Hepatocyte (in vitro differentiated cells): ENCODE measurements around the gene LCN12. TPM values are rescaled to one million over a fixed set of nuclear protein-coding genes. Genes with fewer than 3 reads are reported as not detected.

ENCODE experiments used
- polyA plus RNA-seq: library from polyadenylated mRNA; unstranded; fragments of >200 nt; fragmentation: Nextera tagmentation; extraction: Ambion mirVana; gene quantifications from 2 replicates; pipeline ENCODE4 v1.2.1, GENCODE V29; 2016
- total RNA-seq: library from RNA; depleted of rRNA; stranded (reverse); fragments of >200 nt; gene quantifications from 2 replicates; pipeline ENCODE4 v1.2.3, GENCODE V29; 2014

The LCN12 gene
- total and polyA plus RNA-seq, 2 experiments from 2014 or later: 4.1 to 27.4 TPM

Other genes with a start within 250 kb of the LCN12 start
Only the 30 nearest of the 33 such genes appear.
- gene LCN10, start 209.3 kb upstream of the LCN12 start, total RNA-seq: not detected in 2 replicates
- gene LCN10, start 209.3 kb upstream of the LCN12 start, polyA plus RNA-seq: not detected in 2 replicates
- not detected in 2 replicates for gene LCN6, start 203.7 kb upstream of the LCN12 start, total RNA-seq
- not detected in 2 replicates for gene LCN6, start 203.7 kb upstream of the LCN12 start, polyA plus RNA-seq
- gene LCN8, start 194.0 kb upstream of the LCN12 start, total RNA-seq: not detected in 2 replicates
- gene LCN8, start 194.0 kb upstream of the LCN12 start, polyA plus RNA-seq: not detected in 2 replicates
- 1.5 and 35.9 TPM in 2 replicates for gene LCN15, start 187.8 kb upstream of the LCN12 start, total RNA-seq
- gene LCN15, start 187.8 kb upstream of the LCN12 start, polyA plus RNA-seq: 0.85 and 1.4 TPM in 2 replicates
- gene TMEM141, start 160.9 kb upstream of the LCN12 start, total RNA-seq: 230 and 232 TPM in 2 replicates
- gene TMEM141, start 160.9 kb upstream of the LCN12 start, polyA plus RNA-seq: 372 and 385 TPM in 2 replicates
- 10.5 and 17.7 TPM in 2 replicates for gene CCDC183, start 155.9 kb upstream of the LCN12 start, total RNA-seq
- gene CCDC183, start 155.9 kb upstream of the LCN12 start, polyA plus RNA-seq: 32.1 and 56.4 TPM in 2 replicates
- gene RABL6, start 144.3 kb upstream of the LCN12 start, total RNA-seq: 67.2 and 72.3 TPM in 2 replicates
- gene RABL6, start 144.3 kb upstream of the LCN12 start, polyA plus RNA-seq: 103 and 110 TPM in 2 replicates
- gene AJM1, start 109.8 kb upstream of the LCN12 start, total RNA-seq: 2.0 and 3.0 TPM in 2 replicates
- gene AJM1, start 109.8 kb upstream of the LCN12 start, polyA plus RNA-seq: 7.2 and 7.7 TPM in 2 replicates
- 101 and 111 TPM in 2 replicates for gene PHPT1, start 102.9 kb upstream of the LCN12 start, total RNA-seq
- 384 and 390 TPM in 2 replicates for gene PHPT1, start 102.9 kb upstream of the LCN12 start, polyA plus RNA-seq
- 7.9 and 8.5 TPM in 2 replicates for gene MAMDC4, start 99.9 kb upstream of the LCN12 start, total RNA-seq
- gene MAMDC4, start 99.9 kb upstream of the LCN12 start, polyA plus RNA-seq: 12.7 and 16.9 TPM in 2 replicates
- 318 and 372 TPM in 2 replicates for gene EDF1, start 86.0 kb upstream of the LCN12 start, total RNA-seq
- 508 and 568 TPM in 2 replicates for gene EDF1, start 86.0 kb upstream of the LCN12 start, polyA plus RNA-seq
- gene TRAF2, start 65.8 kb upstream of the LCN12 start, total RNA-seq: 7.6 TPM in 2 replicates
- gene TRAF2, start 65.8 kb upstream of the LCN12 start, polyA plus RNA-seq: 12.4 and 12.6 TPM in 2 replicates
- 141 and 179 TPM in 2 replicates for gene FBXW5, start 7.5 kb upstream of the LCN12 start, total RNA-seq
- 160 and 172 TPM in 2 replicates for gene FBXW5, start 7.5 kb upstream of the LCN12 start, polyA plus RNA-seq
- gene C8G, start 7.0 kb upstream of the LCN12 start, total RNA-seq: 5.7 and 15.7 TPM in 2 replicates
- 15.4 and 15.7 TPM in 2 replicates for gene C8G, start 7.0 kb upstream of the LCN12 start, polyA plus RNA-seq
- 56.0 and 56.4 TPM in 2 replicates for gene PTGDS, start 25.2 kb downstream of the LCN12 start, total RNA-seq
- gene PTGDS, start 25.2 kb downstream of the LCN12 start, polyA plus RNA-seq: 290 and 383 TPM in 2 replicates
- 0.04 and 0.13 TPM in 2 replicates for gene LCNL1, start 30.7 kb downstream of the LCN12 start, total RNA-seq
- gene LCNL1, start 30.7 kb downstream of the LCN12 start, polyA plus RNA-seq: 0.47 and 2.2 TPM in 2 replicates
- gene PAXX, start 40.1 kb downstream of the LCN12 start, total RNA-seq: 35.1 and 39.5 TPM in 2 replicates
- 89.5 and 97.5 TPM in 2 replicates for gene PAXX, start 40.1 kb downstream of the LCN12 start, polyA plus RNA-seq
- 6.6 and 9.9 TPM in 2 replicates for gene CLIC3, start 44.3 kb downstream of the LCN12 start, total RNA-seq
- gene CLIC3, start 44.3 kb downstream of the LCN12 start, polyA plus RNA-seq: 45.0 and 63.5 TPM in 2 replicates
- 12.7 and 14.6 TPM in 2 replicates for gene ABCA2, start 76.0 kb downstream of the LCN12 start, total RNA-seq
- 15.6 and 21.8 TPM in 2 replicates for gene ABCA2, start 76.0 kb downstream of the LCN12 start, polyA plus RNA-seq
- not detected in 2 replicates for gene FUT7, start 79.8 kb downstream of the LCN12 start, total RNA-seq
- gene FUT7, start 79.8 kb downstream of the LCN12 start, polyA plus RNA-seq: 0.06 TPM in 1 of 2 replicates, not detected in the other
- 12.3 and 12.7 TPM in 2 replicates for gene NPDC1, start 93.9 kb downstream of the LCN12 start, total RNA-seq
- gene NPDC1, start 93.9 kb downstream of the LCN12 start, polyA plus RNA-seq: 69.8 and 72.7 TPM in 2 replicates
- 1.8 and 2.3 TPM in 2 replicates for gene ENTPD2, start 101.8 kb downstream of the LCN12 start, total RNA-seq
- 1.1 and 3.2 TPM in 2 replicates for gene ENTPD2, start 101.8 kb downstream of the LCN12 start, polyA plus RNA-seq
- gene SAPCD2, start 118.3 kb downstream of the LCN12 start, total RNA-seq: 4.6 and 7.5 TPM in 2 replicates
- 4.8 and 5.6 TPM in 2 replicates for gene SAPCD2, start 118.3 kb downstream of the LCN12 start, polyA plus RNA-seq
- 11.2 and 15.6 TPM in 2 replicates for gene UAP1L1, start 125.2 kb downstream of the LCN12 start, total RNA-seq
- gene UAP1L1, start 125.2 kb downstream of the LCN12 start, polyA plus RNA-seq: 39.1 and 40.1 TPM in 2 replicates
- 54.6 and 60.8 TPM in 2 replicates for gene MAN1B1, start 134.7 kb downstream of the LCN12 start, total RNA-seq
- 94.2 and 101 TPM in 2 replicates for gene MAN1B1, start 134.7 kb downstream of the LCN12 start, polyA plus RNA-seq
- gene DPP7, start 162.5 kb downstream of the LCN12 start, total RNA-seq: 206 and 207 TPM in 2 replicates
- gene DPP7, start 162.5 kb downstream of the LCN12 start, polyA plus RNA-seq: 544 and 678 TPM in 2 replicates
- not detected in 2 replicates for gene GRIN1, start 186.9 kb downstream of the LCN12 start, total RNA-seq
- not detected in 2 replicates for gene GRIN1, start 186.9 kb downstream of the LCN12 start, polyA plus RNA-seq
- 0.73 and 1.1 TPM in 2 replicates for gene LRRC26, start 217.8 kb downstream of the LCN12 start, total RNA-seq
- gene LRRC26, start 217.8 kb downstream of the LCN12 start, polyA plus RNA-seq: 0.89 and 2.6 TPM in 2 replicates
- not detected in 2 replicates for gene TMEM210, start 219.8 kb downstream of the LCN12 start, total RNA-seq
- gene TMEM210, start 219.8 kb downstream of the LCN12 start, polyA plus RNA-seq: not detected in 2 replicates
- 21.3 and 26.2 TPM in 2 replicates for gene ANAPC2, start 236.3 kb downstream of the LCN12 start, total RNA-seq
- gene ANAPC2, start 236.3 kb downstream of the LCN12 start, polyA plus RNA-seq: 12.2 and 16.2 TPM in 2 replicates